Right lobe of liver (tissue), 4 donors: ENCODE measurements around the gene HIBADH.

Experiments used
- CTCF ChIP-seq, 4 donors: fragments of 200-600 bp in 3 of 4; fragments of 450-650 bp in 1 of 4; IDR thresholded peaks; one replicate each; pipeline versions ENCODE4 v1.5.1 to v1.8.0; 2016 to 2022; ENCODE audit warnings: antibody characterized with exemption in 4 of 4, mild to moderate bottlenecking in 2 of 4
- POLR2A ChIP-seq: fragments of 450-650 bp; IDR thresholded peaks from one replicate; pipeline ENCODE4 v1.6.1; 2017; ENCODE audit warnings: antibody characterized with exemption, mild to moderate bottlenecking
- donor health status: DM: no; HTN: no; CAD: no.
- donor health status: DM: no; HTN: no; CAD: no.
- donor health status: DM: no; HTN: yes; CAD: no.

GRCh38 chr7:27695096-27695495 lies 32.4 kb upstream of the HIBADH start:
- TF ChIP-seq CTCF (IDR thresholded peaks at IDR 0.05), result no peak
- no peak for TF ChIP-seq POLR2A
